Fibroblast of lung (primary cell): Measurements from ENCODE around the gene PTCH2. TPM values are rescaled to one million over a fixed set of nuclear protein-coding genes. Genes with fewer than 3 reads are reported as not detected.
"Not testable (repeated sequence)": the region's sequence is repeated elsewhere in the genome, so short reads cannot be mapped to it uniquely, and the experiment has no call there.

Source experiments
- DNase-seq, 2 donors: peaks; one replicate each; pipeline versions ENCODE4 v3.0.0 to v3.0.0-alpha.2; 2010; ENCODE audit warnings: low read depth in 2 of 2
- H2AFZ ChIP-seq: 2 replicates; pipeline ENCODE4 v1.5.1; 2012; ENCODE audit warnings: low read length, control low read depth, inconsistent platforms
- H3K27ac ChIP-seq: 2 replicates; pipeline ENCODE4 v1.5.1; 2011; ENCODE audit warnings: low read length, control low read depth; ENCODE audit not compliant: insufficient read depth
- H3K27me3 ChIP-seq: 2 replicates; pipeline ENCODE4 v1.5.1; 2011; ENCODE audit warnings: mild to moderate bottlenecking, low read length; ENCODE audit not compliant: control insufficient read depth, insufficient read depth
- H3K36me3 ChIP-seq: 2 replicates; pipeline ENCODE4 v1.5.1; 2011; ENCODE audit warnings: low read length; ENCODE audit not compliant: control insufficient read depth, insufficient read depth
- H3K4me1 ChIP-seq: 2 replicates; pipeline ENCODE4 v1.5.1; 2011; ENCODE audit warnings: low read length; ENCODE audit not compliant: control insufficient read depth, insufficient read depth; ENCODE audit errors: extremely low read depth
- H3K4me2 ChIP-seq: 2 replicates; pipeline ENCODE4 v1.5.1; 2011; ENCODE audit warnings: low read length, control low read depth; ENCODE audit not compliant: insufficient read depth; ENCODE audit errors: extremely low read depth
- H3K4me3 ChIP-seq, 4 experiments: fragments of 200-600 bp in 1 of 4; sonication (generic) in 1 of 4; replicated peaks in 1 of 4; 2 replicates each; pipeline ENCODE4 v1.5.1; 2011 to 2016; ENCODE audit warnings: low read length in 4 of 4, low read depth in 3 of 4, mild to moderate bottlenecking in 3 of 4, control low read depth in 2 of 4, inconsistent platforms in 1 of 4, mixed read lengths in 1 of 4; ENCODE audit not compliant: insufficient read depth in 1 of 4; ENCODE audit errors: control extremely low read depth in 1 of 4
- H3K79me2 ChIP-seq: 2 replicates; pipeline ENCODE4 v1.5.1; 2012; ENCODE audit warnings: mild to moderate bottlenecking, low read length, inconsistent platforms; ENCODE audit not compliant: control insufficient read depth, insufficient read depth
- H3K9ac ChIP-seq: 2 replicates; pipeline ENCODE4 v1.5.1; 2011; ENCODE audit warnings: mild to moderate bottlenecking, low read length, control low read depth; ENCODE audit not compliant: insufficient read depth
- H3K9me3 ChIP-seq: 2 replicates; pipeline ENCODE4 v1.5.1; 2012; ENCODE audit warnings: low read depth, low read length; ENCODE audit not compliant: control insufficient read depth, insufficient read depth
- H4K20me1 ChIP-seq: 2 replicates; pipeline ENCODE4 v1.5.1; 2011; ENCODE audit warnings: low read length; ENCODE audit not compliant: control insufficient read depth, insufficient read depth; ENCODE audit errors: extremely low read depth
- CTCF ChIP-seq, 2 donors: IDR thresholded peaks in 1 of 2; conservative IDR thresholded peaks in 1 of 2; 1 replicate in 1 of 2; 2 replicates in 1 of 2; pipeline ENCODE4 v1.5.1; 2011 to 2012; ENCODE audit warnings: low read length in 2 of 2, control low read depth in 1 of 2, inconsistent platforms in 1 of 2, low read depth in 1 of 2, mild to moderate bottlenecking in 1 of 2
- EZH2 ChIP-seq: IDR thresholded peaks from 2 replicates; pipeline ENCODE4 v1.5.1; 2012; ENCODE audit warnings: low read length, control low read depth, mild to moderate bottlenecking; ENCODE audit errors: missing control alignments
- polyA plus RNA-seq, 2 donors: library from polyadenylated mRNA; depleted of rRNA in 1 of 2; stranded (reverse) in 1 of 2; unstranded in 1 of 2; fragments of >200 nt; gene quantifications; 2 replicates each; pipeline ENCODE4 v1.2.1, GENCODE V29; 2011 to 2012; ENCODE audit warnings: missing spikeins in 1 of 2
- total RNA-seq: library from RNA; depleted of rRNA; stranded (reverse); fragments of >200 nt; gene quantifications from 2 replicates; pipeline ENCODE4 v1.2.1, GENCODE V29; 2014

The PTCH2 gene
- total and polyA plus RNA-seq, 2 donors (not counting 1 experiment from before 2014, with no cell fraction given): 0.15 to 0.50 TPM

DNA sequence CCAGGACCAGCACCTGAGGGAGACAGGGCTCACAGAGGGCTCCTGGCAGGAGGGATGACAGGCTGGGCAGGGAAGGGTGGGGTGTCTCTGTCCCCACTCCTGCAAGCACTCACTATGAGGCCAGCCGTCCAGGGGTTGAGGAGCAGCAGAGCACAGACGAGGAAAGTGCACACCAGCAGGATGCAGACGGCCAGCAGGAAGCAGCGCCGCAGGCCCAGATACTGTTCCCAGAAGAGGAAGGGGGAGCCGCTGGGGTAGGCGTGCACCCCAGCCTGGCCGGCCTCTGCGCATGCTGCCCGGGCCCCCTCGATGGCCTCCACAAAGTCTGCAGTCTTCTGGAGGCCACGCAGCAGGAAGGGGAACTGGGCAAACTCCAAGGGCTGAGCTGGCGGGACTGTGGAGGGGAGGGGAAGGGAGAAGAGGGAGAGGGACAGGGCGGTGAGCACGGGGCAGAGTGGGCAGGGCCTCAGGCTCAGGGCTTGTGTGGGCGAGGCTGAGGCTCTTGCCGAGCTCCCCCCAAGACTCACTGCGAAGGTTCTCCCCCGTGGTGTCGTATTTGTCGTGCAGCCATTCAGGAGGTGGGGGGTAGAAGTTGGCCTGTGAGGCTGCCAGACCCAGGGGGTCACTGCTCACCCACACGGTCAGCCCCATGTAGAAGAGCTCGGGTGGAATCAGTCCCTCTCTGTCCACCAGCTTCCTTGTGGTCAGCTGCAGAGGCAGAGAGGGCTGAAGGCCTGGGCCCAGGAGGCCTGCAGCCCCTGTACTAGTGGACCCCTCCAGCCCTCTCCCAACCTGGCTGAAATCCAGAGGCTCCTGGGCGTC is 16.5 kb downstream of the PTCH2 start:
- Histone ChIP-seq H2AFZ (no peak overlapping the region), H3K9me3 (no peaks in the 10 kb centered on the region), H3K27me3 (no peaks in the 10 kb centered on the region), H3K79me2 (no peaks in the 10 kb centered on the region), H3K4me1 (no peaks in the 10 kb centered on the region), H3K4me2 (no peak overlapping the region), H3K27ac (no peak overlapping the region), H3K36me3 (no peaks in the 10 kb centered on the region), H3K4me3 (no peak overlapping the region), H4K20me1 (no peaks in the 10 kb centered on the region), H3K9ac (no peak overlapping the region)
- TF ChIP-seq CTCF (conservative IDR thresholded peaks at IDR 0.05 in 1 of 2, IDR thresholded peaks at IDR 0.05 in 1 of 2; ENCODE audit: low read depth in 1 of 2, low read length in 2 of 2) (no peak), EZH2 (no peak)
- DNase-seq: no peak

DNA sequence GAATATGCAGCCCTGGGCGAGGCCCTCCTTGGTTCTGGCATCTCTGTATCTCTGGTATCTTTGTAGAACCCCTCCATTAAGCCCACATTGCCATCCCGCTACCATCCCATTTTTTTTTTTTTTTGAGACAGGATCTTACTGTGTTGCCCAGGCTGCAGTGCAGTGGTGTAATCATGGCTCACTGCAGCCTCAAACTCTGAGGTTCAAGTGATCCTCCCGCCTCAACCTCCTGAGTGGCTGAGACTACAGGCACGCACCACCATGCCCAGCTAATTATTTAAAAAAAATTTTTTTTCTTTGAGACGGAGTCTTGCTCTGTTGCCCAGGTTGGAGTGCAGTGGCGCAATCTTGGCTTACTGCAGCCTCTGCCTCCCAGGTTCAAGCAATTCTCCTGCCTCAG is 18.7 kb downstream of the PTCH2 start:
- not testable (repeated sequence) for H3K9me3 ChIP-seq, H3K27me3 ChIP-seq, H3K4me1 ChIP-seq, H3K4me3 ChIP-seq, H4K20me1 ChIP-seq, H3K79me2 ChIP-seq, H3K27ac ChIP-seq, H3K4me2 ChIP-seq, H2AFZ ChIP-seq, DNase-seq, H3K36me3 ChIP-seq, H3K9ac ChIP-seq

GRCh38 chr1:44822981-44823451 is 20.0 kb downstream of the PTCH2 start:
- Histone ChIP-seq H3K9me3 (no peaks in the 10 kb centered on the region), H3K9ac (no peak overlapping the region), H3K79me2 (no peaks in the 10 kb centered on the region), H2AFZ (no peak overlapping the region), H4K20me1 (no peaks in the 10 kb centered on the region), H3K4me2 (no peak overlapping the region), H3K27me3 (no peaks in the 10 kb centered on the region), H3K4me1 (peaks cover 2% of the 10 kb centered on the region), H3K27ac (no peak overlapping the region), H3K4me3 (no peak overlapping the region), H3K36me3 (no peaks in the 10 kb centered on the region)
- no peak for DNase-seq
- TF ChIP-seq EZH2 (no peak), CTCF (conservative IDR thresholded peaks at IDR 0.05 in 1 of 2, IDR thresholded peaks at IDR 0.05 in 1 of 2; ENCODE audit: low read depth in 1 of 2, low read length in 2 of 2) (no peak)
